Skin epidermis (tissue), 12 donors: ENCODE measurements around the gene MYL2.

ENCODE experiments used
- H3K27ac ChIP-seq, 21 experiments: fragments of 200-600 bp; sonication (generic) in 11 of 21; one replicate each; pipeline ENCODE4 v1.5.0; 2020; ENCODE audit warnings: mild to moderate bottlenecking in 3 of 21, inconsistent platforms in 2 of 21, moderate library complexity in 2 of 21
- H3K4me3 ChIP-seq, 7 experiments: fragments of 200-600 bp; sonication (generic) in 2 of 7; one replicate each; pipeline ENCODE4 v1.5.0; 2020; ENCODE audit warnings: inconsistent platforms in 2 of 7, mild to moderate bottlenecking in 2 of 7, moderate library complexity in 1 of 7

Gene MYL2

GRCh38 chr12:110906083-110906482, 14.3 kb downstream of the MYL2 start:
- no peak overlapping the region for H3K4me3 ChIP-seq

GRCh38 chr12:110903511-110903910, 16.9 kb downstream of the MYL2 start:
- H3K27ac ChIP-seq: no peak overlapping the region
- no peak overlapping the region for H3K4me3 ChIP-seq

More at GRCh38 chr12:110906083-110906482, 14.3 kb downstream of the MYL2 start:
- no peak overlapping the region for H3K27ac ChIP-seq

DNA sequence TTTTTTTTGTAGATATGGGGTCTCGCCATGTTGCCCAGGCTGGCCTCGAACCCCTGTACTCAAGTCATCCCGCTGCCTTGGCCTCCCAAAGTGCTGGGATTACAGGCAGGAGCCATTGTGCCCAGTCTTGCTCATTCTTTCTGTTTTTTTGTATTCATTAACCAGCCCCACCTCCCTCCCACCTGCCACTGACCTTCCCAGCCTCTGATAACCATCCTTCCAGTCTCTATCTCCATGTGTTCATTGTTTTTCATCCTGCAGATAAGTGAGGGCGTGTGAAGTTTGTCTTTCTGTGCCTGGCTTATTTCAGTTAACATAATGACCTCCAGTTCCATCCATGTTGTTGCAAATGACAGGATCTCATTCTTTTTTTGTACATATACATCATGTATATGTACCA, 19.0 kb downstream of the MYL2 start:
- H3K27ac ChIP-seq: no peak overlapping the region
- no peak overlapping the region for H3K4me3 ChIP-seq

GRCh38 chr12:110896559-110896958, 23.8 kb downstream of the MYL2 start:
- Histone ChIP-seq H3K4me3 (no peak overlapping the region), H3K27ac (no peak overlapping the region)

DNA sequence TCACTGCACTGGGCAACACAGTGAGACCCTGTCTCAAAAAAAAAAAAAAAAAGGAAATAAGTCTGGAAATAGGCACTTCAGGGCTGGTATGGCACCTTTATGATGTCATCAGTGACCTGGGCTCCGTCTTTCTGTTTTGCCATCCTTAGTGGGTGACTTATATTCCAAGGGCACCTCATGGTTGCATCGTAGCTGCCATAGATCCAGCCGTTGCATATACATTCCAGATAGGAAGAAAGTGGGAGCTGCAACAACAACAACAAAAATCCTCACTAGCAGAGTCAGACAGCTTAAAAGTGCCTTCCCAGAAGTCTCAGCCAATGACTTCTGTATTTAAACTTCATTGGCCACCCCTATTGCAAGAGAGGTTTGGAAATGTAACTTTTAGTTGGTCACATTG, 26.4 kb downstream of the MYL2 start:
- no peak overlapping the region for H3K4me3 ChIP-seq
- no peak overlapping the region for H3K27ac ChIP-seq

DNA sequence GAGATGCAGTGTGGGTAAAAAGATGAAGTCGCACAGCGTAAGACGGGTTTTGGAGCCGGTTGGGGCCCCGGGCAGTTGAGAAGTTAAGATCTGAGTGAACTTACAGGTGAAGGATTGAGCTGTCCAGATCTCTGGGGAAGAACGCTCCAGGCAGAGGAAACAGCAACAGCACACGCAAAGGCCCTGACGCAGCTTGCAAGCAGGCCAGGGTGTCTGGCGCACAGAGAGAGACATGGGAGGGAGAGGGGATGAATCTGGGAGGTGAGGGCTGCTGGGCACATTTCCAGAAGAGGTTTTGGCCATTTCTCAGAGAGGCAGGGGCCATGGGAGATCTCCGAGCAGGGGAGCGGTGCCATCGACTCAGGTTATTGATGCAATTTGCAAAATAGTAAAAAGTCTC, 31.0 kb downstream of the MYL2 start:
- H3K4me3 ChIP-seq: no peak overlapping the region
- H3K27ac ChIP-seq: no peak overlapping the region

- Histone ChIP-seq H3K27ac (peak overlapping the region in 2 of 21 experiments; percentile 11 to 67), H3K4me3 (peak overlapping the region in 4 of 7 experiments; percentile 21 to 46 (median 37))
These were observed 32.0 kb downstream of the MYL2 start for GRCh38 chr12:110888256-110888991.

GRCh38 chr12:110885152-110885840, 35.1 kb downstream of the MYL2 start:
- no peak overlapping the region for H3K4me3 ChIP-seq
- H3K27ac ChIP-seq: no peak overlapping the region

DNA sequence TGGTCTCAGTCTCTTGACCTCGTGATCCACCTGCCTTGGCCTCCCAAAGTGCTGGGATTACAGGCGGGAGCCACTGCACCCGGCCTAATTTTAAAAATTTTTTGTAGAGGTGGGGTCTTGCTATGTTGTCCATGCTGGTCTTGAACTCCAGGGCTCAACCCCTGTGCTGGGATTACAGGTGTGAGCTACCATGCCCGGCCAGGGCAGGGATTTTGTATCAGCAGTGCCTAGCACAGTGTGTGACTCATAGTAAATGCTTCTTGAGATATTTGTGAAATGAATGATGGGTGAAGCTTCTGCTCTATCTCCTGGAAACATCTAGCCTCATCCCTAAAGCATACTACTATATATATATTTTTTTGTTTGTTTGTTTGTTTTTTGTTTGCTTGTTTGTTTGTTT, 37.1 kb downstream of the MYL2 start:
- Histone ChIP-seq H3K4me3 (no peak overlapping the region), H3K27ac (no peak overlapping the region)

- Histone ChIP-seq H3K4me3 (no peak overlapping the region), H3K27ac (no peak overlapping the region)
These were observed 39.7 kb downstream of the MYL2 start for GRCh38 chr12:110880651-110881050.

GRCh38 chr12:110874781-110875180, 45.6 kb downstream of the MYL2 start:
- no peak overlapping the region for H3K27ac ChIP-seq
- no peak overlapping the region for H3K4me3 ChIP-seq

DNA sequence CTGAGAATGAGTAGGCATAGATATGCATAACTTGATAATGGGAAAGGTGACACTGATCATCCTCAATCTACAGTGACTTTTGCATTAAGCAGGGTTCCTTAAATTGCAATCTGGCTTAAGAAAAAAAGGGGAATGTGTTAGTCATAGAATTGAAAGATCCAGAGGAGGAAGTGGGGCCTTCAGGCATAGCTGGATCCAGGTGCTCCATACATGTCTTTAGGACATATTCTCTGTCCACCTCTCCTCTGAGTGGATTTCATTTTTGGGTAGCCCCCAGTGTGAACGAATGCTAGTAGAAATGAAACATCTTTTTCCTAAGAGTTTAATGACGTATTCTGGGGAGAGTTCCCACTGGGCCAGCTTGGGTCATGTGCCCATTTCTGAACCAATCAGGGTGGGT, 46.0 kb downstream of the MYL2 start:
- no peak overlapping the region for H3K4me3 ChIP-seq

GRCh38 chr12:110872100-110872499, 48.3 kb downstream of the MYL2 start:
- Histone ChIP-seq H3K27ac (no peak overlapping the region), H3K4me3 (no peak overlapping the region)

More for the DNA sequence above, 46.0 kb downstream of the MYL2 start:
- H3K27ac ChIP-seq: no peak overlapping the region

GRCh38 chr12:110869803-110870202, 50.6 kb downstream of the MYL2 start:
- Histone ChIP-seq H3K27ac (peak overlapping the region in 1 of 21 experiments; percentile 30), H3K4me3 (no peak overlapping the region)

DNA sequence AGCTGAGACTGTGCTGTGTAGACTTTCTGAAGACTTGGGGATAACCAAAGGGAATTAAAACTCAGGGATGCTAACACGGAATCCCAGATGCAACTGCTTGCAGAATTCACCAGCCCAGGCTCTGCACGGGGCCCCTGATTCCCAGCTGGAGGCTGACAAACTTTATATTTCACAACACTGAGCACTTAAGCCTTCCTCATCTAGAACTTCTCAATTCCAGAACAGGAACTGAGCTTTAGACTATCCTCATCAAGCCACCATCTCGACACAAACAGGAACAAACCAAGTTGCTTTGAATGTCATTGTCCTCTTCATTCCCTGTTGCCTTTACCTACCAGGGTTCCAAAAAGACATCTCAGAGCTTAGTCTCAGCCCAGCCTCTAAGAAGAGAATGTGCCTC, 51.4 kb downstream of the MYL2 start:
- Histone ChIP-seq H3K4me3 (no peak overlapping the region), H3K27ac (peak overlapping the region in 1 of 21 experiments; percentile 30)

DNA sequence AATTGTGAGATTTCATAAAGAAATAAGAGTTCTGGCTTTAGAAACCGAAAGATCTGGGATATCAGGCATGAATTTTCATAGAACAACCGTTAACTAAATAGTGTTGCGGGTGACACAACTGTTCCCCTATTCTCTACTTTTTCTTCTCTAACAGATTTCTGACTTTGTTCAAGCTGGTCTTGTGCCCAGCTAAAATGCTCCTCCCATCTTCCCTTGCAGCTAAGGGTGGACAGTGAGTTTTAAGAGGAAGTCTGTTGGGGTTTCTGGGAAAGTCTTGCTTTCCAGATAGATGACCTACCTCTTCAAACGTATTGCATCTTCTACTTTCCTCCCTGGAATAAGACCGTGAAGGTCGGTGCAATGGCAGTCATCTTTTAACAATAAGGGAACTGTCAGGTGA, 54.9 kb downstream of the MYL2 start:
- Histone ChIP-seq H3K4me3 (no peak overlapping the region), H3K27ac (no peak overlapping the region)

GRCh38 chr12:110863161-110863560, 57.2 kb downstream of the MYL2 start:
- Histone ChIP-seq H3K27ac (no peak overlapping the region), H3K4me3 (no peak overlapping the region)

DNA sequence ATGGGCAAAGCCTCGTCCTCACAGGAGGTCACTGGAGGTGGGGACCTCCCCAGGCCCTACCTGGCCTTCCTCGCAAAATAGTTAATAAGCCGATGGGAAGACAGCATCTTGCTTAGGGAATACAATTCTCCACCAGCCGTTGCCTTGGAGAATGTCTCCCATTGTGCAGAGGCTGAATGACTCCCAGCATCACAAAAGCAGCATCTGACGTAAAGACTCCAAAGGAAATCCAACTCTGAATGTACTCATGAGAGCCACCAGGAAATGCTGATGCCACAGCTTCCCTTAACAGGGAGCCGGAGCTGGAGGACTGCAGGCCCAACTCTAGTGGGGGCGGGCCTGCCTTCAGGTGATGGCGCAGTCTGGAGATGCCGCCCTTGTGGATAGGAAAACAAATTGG, 58.0 kb downstream of the MYL2 start:
- Histone ChIP-seq H3K4me3 (no peak overlapping the region), H3K27ac (no peak overlapping the region)

GRCh38 chr12:110861729-110862128, 58.6 kb downstream of the MYL2 start:
- Histone ChIP-seq H3K27ac (no peak overlapping the region), H3K4me3 (no peak overlapping the region)
